ENCODE measurements around the gene STARD9. TPM values are rescaled to one million over a fixed set of nuclear protein-coding genes. Genes with fewer than 3 reads are reported as not detected.

The STARD9 gene
- total RNA-seq, 1 donor from 2014 or later, result 1.2 TPM

Other genes starting within 250 kb of the STARD9 start
- 4.5 TPM for gene CAPN3, start 216.1 kb upstream of the STARD9 start, total RNA-seq
- 23.0 TPM for gene ZNF106, start 84.5 kb upstream of the STARD9 start, total RNA-seq
- gene SNAP23, start 80.0 kb upstream of the STARD9 start, total RNA-seq, result 34.4 TPM
- gene LRRC57, start 26.8 kb upstream of the STARD9 start, total RNA-seq, result 11.6 TPM
- 13.1 TPM for gene HAUS2, start 26.8 kb upstream of the STARD9 start, total RNA-seq
- gene CDAN1, start 161.5 kb downstream of the STARD9 start, total RNA-seq, result 7.3 TPM